Nasal cavity respiratory epithelium epithelial cell of viscerocranial mucosa (primary cell): ENCODE results near the gene CSNK2B. TPM values are rescaled to one million over a fixed set of nuclear protein-coding genes. Genes with fewer than 3 reads are reported as not detected.

Source experiments
- total RNA-seq: library from RNA; depleted of rRNA; stranded (reverse); fragments of >200 nt; gene quantifications from 2 replicates; pipeline ENCODE4 v1.2.3, GENCODE V29; 2014

CSNK2B gene
- total RNA-seq, result 48.2 and 76.9 TPM in 2 replicates

DNA sequence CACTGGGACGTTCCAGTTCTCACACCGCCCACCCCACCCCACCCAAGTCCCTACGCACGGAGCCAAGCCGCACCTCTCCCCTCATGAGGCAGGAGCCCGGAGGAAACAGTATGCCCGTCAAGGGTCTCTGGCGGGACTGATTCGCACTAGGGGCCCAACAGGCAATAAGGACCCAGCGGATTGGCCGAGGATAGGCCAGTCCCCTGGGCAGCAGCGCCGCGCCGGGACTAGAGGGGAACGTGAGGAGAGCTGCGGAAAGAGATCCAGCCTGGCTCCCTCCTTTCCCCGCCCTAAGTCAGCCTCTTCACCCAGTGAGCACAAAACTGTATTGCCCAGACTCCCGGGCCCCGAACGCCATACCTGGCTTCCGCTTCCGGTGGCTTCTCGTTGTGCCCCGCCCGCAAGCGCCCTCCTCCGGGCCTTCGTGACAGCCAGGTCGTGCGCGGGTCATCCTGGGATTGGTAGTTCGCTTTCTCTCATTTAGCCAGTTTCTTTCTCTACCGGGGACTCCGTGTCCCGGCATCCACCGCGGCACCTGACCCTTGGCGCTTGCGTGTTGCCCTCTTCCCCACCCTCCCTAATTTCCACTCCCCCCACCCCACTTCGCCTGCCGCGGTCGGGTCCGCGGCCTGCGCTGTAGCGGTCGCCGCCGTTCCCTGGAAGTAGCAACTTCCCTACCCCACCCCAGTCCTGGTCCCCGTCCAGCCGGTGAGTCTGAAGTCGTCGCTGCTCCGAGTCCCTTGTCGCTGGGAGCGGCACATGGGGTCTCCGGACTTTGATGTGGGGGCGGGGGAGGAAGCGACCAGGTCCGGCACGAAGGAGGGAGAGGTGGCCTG is at the start of gene CSNK2B:
CSNK2B (plus strand) TSS at position 580 of the 836 bp plus-strand sequence. CDS start 752 bp downstream, outside the sequence.

DNA sequence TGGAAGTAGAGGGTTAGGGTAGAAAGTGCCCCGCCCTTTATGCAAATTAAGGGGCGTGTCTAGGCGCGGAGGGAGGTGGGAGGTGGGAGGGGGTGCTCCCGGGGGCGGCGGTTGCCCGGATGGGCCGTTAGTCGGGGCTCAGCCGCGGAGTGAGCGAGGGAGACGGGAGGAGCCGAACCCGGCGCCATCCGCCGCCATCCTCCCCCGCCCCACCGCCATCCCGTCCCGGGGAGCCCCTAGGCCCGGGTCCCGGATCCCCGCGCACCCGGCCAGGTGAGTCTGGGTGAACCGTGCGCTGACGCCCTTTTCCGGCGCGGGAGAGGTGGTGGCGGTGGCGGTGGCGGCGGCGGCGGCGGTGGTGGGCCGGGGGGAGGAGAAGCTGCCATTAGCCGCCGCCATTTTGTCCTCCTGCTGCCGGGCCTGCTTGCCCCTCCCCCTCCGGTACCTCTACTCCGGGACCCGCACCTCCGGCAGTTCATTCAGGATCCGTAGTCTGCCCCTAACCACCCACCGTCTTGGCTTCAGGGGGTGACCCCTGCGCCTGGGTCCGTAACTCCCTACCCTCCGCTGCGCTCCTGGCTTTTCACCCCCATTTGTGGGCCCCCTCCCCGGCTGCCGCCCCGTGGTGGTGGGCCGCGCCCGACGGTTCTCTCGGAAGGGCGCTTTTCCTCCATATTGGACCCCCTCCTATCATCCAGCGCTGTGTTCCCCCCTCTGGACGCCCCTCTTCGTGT is 45.1 kb upstream of the CSNK2B start, which contains the start of gene PRRC2A:
PRRC2A (plus strand) TSS at position 130 of the 734 bp plus-strand sequence. CDS start 2,075 bp downstream, outside the sequence.

GRCh38 chr6:31655349-31656237 is 10.3 kb upstream of the CSNK2B start, which contains the start of gene APOM:
APOM (plus strand) TSS chr6:31655894; CDS start chr6:31655967, 73 bp downstream.

GRCh38 chr6:31660381-31661261 is 5.3 kb upstream of the CSNK2B start, which contains the start of gene C6orf47:
C6orf47 (minus strand) TSS chr6:31660778; CDS start chr6:31659947, 831 bp downstream.

DNA sequence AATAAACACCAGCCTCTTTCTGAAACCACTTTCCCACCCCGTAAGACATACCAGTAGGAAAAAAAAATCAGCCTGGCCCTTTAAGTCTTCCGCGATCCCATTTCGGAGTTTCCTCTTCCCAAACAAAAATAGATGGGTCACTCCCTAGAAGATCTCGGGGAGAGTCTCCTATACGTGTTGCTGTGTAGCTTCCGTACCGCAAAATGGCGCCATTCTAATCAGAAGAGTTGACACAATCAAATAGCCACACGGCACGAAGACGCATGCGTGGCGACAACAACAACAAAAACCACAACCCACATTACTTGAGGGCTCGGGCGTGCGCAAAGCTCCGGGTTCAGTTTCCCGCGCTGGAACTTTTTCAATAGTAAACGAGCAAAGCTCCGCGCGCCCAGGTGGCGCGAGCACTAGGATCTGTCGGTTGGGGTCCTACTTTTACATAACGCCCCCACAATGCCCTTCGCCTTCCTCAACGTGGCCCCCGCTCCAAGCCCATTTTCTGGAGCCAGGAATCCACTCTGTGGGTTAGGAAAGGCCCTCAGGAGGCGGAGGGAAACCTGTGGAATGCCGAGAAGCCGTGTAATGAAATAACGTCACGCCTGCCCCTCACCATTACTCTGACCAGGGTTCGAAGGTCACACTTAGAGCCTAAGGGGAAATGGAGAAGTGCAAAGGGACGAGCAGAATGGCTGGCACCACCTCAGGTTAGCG is 935 bp upstream of the CSNK2B start, which contains the start of gene GPANK1:
GPANK1 (minus strand) TSS at position 208 of the 711 bp plus-strand sequence. CDS start 519 bp downstream, outside the sequence.

GRCh38 chr6:31669676-31670075 is 3.8 kb downstream of the CSNK2B start, which contains the start of gene LY6G5B:
LY6G5B (plus strand) TSS chr6:31669976; CDS start chr6:31670951, 975 bp downstream.

GRCh38 chr6:31680226-31681134 is 14.6 kb downstream of the CSNK2B start, which contains the start of gene LY6G5C:
LY6G5C (minus strand) TSS chr6:31681067; CDS start chr6:31680373, 694 bp downstream.

DNA sequence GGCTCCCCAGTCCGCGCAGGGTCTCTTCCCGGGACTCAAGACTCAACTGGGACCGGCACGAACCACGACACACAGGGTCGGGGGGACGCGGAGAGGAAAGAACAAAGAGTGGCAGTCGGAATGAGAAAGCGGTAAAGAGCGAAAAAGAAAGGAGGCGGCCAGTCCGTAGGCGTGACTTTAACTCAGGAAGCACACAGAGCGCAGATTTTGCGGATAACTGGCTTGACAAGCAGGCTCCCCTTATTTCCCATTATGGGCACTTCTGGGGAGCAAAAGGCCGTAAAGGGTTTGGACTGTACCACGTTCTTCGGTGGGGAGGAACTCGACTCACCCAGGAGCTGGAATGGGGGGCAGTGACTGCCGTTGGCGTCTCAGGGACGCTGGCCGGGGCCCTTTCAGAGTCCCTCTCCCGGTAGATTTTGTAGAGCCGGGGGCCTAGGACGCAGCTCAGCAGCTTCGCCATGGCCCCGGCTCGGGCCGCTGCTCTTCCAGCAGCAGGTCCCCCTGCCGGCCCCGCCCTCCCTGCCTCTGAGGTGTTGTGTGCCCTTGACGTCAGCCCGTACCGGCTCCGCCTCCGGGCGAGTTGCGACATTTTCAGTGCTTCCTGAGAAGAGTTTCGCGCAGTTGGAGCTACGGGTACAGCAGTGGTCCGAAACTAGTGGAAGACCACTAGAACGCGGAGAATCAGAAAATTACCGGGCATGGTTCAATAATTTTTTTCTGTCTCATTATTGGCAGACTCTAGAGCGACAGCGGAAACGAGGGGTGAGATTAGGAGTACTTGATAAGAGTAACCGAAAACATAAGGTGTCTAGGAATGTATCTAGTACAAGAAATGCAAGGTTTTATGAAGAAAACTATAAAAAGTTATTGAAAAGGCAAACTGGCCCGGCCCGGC is 37.2 kb downstream of the CSNK2B start, which contains the start of gene ABHD16A:
ABHD16A (minus strand) TSS at position 506 of the 898 bp plus-strand sequence; CDS start at position 463, 43 bp downstream.

DNA sequence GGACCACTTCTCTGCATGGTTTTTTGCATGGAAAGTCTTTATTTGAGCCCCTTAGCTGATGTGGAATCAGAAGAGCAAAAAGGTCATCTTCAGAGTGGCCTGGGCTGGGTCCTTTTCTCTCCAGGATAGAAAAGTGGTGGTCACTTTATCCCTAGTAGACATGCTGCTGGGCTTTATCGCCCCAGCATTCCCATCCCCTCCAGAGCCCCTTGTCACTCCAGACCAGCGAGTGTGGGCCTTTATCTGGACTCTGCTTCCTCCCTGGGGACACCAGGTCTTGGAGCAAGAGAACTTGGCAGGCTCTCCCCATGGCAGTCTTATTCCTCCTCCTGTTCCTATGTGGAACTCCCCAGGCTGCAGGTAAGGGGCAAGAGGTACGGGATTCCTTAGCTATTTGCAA is 40.7 kb downstream of the CSNK2B start, which contains the start of gene LY6G6F:
LY6G6F (plus strand) TSS at position 268 of the 400 bp plus-strand sequence; CDS start at position 309, 41 bp downstream.

DNA sequence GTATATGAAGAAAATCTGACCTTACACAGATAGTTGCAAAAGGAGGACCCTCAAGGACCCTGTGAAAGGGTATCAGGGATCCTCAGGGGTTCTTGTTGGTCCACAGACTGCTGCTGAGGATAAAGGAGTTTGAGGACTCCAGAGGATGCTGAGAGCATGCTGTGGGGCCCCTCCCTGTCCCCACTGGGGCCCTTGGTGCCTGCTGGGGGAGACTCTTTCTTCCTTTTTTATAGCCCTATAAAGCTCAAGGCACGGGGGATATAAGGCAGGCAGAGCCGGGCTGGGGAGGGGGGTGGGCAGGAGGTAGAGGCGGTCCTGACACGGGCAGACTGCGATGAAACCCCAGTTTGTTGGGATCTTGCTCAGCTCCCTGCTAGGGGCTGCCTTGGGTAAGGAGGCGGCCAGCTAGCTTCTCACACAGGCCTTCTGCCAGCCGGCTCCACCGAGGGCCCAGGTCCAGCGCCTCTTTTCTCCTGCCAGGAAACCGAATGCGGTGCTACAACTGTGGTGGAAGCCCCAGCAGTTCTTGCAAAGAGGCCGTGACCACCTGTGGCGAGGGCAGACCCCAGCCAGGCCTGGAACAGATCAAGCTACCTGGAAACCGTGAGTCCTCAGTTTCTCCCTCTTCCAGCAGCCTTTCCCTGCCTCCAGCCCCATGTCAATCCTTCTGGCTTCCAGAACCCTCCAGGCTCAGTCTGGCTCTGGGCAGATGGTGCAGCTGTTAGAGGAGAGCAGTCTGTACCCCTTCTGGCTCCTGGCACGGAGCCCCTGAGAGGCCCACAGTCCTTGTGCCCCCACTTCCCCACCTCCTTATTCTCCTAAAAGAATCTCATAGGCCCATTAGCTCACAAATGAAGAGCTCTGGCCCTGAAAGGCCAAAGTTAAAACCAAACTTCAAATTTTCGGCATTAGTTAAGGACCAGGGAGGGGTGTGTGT is 49.4 kb downstream of the CSNK2B start, which contains the start of gene LY6G6D:
LY6G6D (plus strand) TSS at position 327 of the 937 bp plus-strand sequence; CDS start at position 335, 8 bp downstream.

Other genes starting within 250 kb of the CSNK2B start
- gene MICB, start 167.9 kb upstream of the CSNK2B start, total RNA-seq, result 3.7 and 5.8 TPM in 2 replicates
- not detected in 2 replicates for gene MCCD1, start 137.1 kb upstream of the CSNK2B start, total RNA-seq
- gene DDX39B, start 124.1 kb upstream of the CSNK2B start, total RNA-seq, result 205 and 333 TPM in 2 replicates
- 0.28 and 0.34 TPM in 2 replicates for gene ATP6V1G2, start 119.5 kb upstream of the CSNK2B start, total RNA-seq
- gene NFKBIL1, start 118.5 kb upstream of the CSNK2B start, total RNA-seq, result 25.8 and 52.3 TPM in 2 replicates
- gene LTA, start 93.8 kb upstream of the CSNK2B start, total RNA-seq, result not detected in 2 replicates
- under 0.01 and 0.07 TPM in 2 replicates for gene TNF, start 90.5 kb upstream of the CSNK2B start, total RNA-seq
- not detected in 2 replicates for gene LTB, start 83.7 kb upstream of the CSNK2B start, total RNA-seq
- gene LST1, start 79.8 kb upstream of the CSNK2B start, total RNA-seq, result not detected in 2 replicates
- gene NCR3, start 73.1 kb upstream of the CSNK2B start, total RNA-seq, result not detected in 2 replicates
- gene AIF1, start 50.8 kb upstream of the CSNK2B start, total RNA-seq, result not detected in 2 replicates
- 32.1 and 73.3 TPM in 2 replicates for gene PRRC2A, start 45.4 kb upstream of the CSNK2B start, total RNA-seq
- gene BAG6, start 13.4 kb upstream of the CSNK2B start, total RNA-seq, result 120 and 174 TPM in 2 replicates
- gene APOM, start 10.2 kb upstream of the CSNK2B start, total RNA-seq, result 0.28 and 0.34 TPM in 2 replicates
- 24.7 and 37.6 TPM in 2 replicates for gene C6orf47, start 5.3 kb upstream of the CSNK2B start, total RNA-seq
- 9.4 and 20.2 TPM in 2 replicates for gene GPANK1, start 1.1 kb upstream of the CSNK2B start, total RNA-seq
- gene LY6G5B, start 3.9 kb downstream of the CSNK2B start, total RNA-seq, result 0.68 and 3.3 TPM in 2 replicates
- 0.07 TPM in 1 of 2 replicates, not detected in the other for gene LY6G5C, start 15.0 kb downstream of the CSNK2B start, total RNA-seq
- 30.8 and 46.5 TPM in 2 replicates for gene ABHD16A, start 37.2 kb downstream of the CSNK2B start, total RNA-seq
- not detected in 2 replicates for gene LY6G6F, start 40.8 kb downstream of the CSNK2B start, total RNA-seq
- gene LY6G6D, start 49.3 kb downstream of the CSNK2B start, total RNA-seq, result not detected in 2 replicates
- gene LY6G6C, start 55.7 kb downstream of the CSNK2B start, total RNA-seq, result under 0.01 TPM in 1 of 2 replicates, not detected in the other
- not detected in 2 replicates for gene MPIG6B, start 57.3 kb downstream of the CSNK2B start, total RNA-seq
- gene DDAH2, start 63.2 kb downstream of the CSNK2B start, total RNA-seq, result 16.2 and 19.8 TPM in 2 replicates
- gene CLIC1, start 70.5 kb downstream of the CSNK2B start, total RNA-seq, result 269 and 558 TPM in 2 replicates
- 3.4 and 3.5 TPM in 2 replicates for gene MSH5, start 73.9 kb downstream of the CSNK2B start, total RNA-seq
- gene SAPCD1, start 96.6 kb downstream of the CSNK2B start, total RNA-seq, result 0.57 TPM in 1 of 2 replicates, not detected in the other
- gene VWA7, start 111.2 kb downstream of the CSNK2B start, total RNA-seq, result 0.34 and 1.00 TPM in 2 replicates
- gene VARS1, start 129.7 kb downstream of the CSNK2B start, total RNA-seq, result 61.2 and 98.7 TPM in 2 replicates
- gene LSM2, start 140.9 kb downstream of the CSNK2B start, total RNA-seq, result 14.4 and 35.5 TPM in 2 replicates
- gene HSPA1L, start 149.2 kb downstream of the CSNK2B start, total RNA-seq, result 1.0 and 1.1 TPM in 2 replicates
- 29.7 and 211 TPM in 2 replicates for gene HSPA1A, start 149.5 kb downstream of the CSNK2B start, total RNA-seq
- gene HSPA1B, start 161.7 kb downstream of the CSNK2B start, total RNA-seq, result 81.7 and 305 TPM in 2 replicates
- gene NEU1, start 196.7 kb downstream of the CSNK2B start, total RNA-seq, result 64.1 and 103 TPM in 2 replicates
- gene SLC44A4, start 212.9 kb downstream of the CSNK2B start, total RNA-seq, result 2.1 and 3.1 TPM in 2 replicates
- gene EHMT2, start 231.6 kb downstream of the CSNK2B start, total RNA-seq, result 13.7 and 47.4 TPM in 2 replicates
- gene ZBTB12, start 236.0 kb downstream of the CSNK2B start, total RNA-seq, result 1.4 and 4.1 TPM in 2 replicates